ENCODE results near the gene FYB2. TPM values are rescaled to one million over a fixed set of nuclear protein-coding genes. Genes with fewer than 3 reads are reported as not detected.
A peak's percentile ranks its signal among the peaks of the same experiment; 100 is the strongest.

FYB2 gene
- total RNA-seq, 1 donor from 2014 or later: not detected

GRCh38 chr1:56834137-56834900 is 15.1 kb upstream of the FYB2 start:
- no peak for DNase-seq (ENCODE audit: low read depth in 2 of 2)

GRCh38 chr1:56833088-56833487 is 13.9 kb upstream of the FYB2 start:
- no peak for DNase-seq (ENCODE audit: low read depth in 2 of 2)

GRCh38 chr1:56831871-56832693 is 12.9 kb upstream of the FYB2 start:
- peak; percentile 94 to 95 for DNase-seq (ENCODE audit: low read depth in 2 of 2)

- no peak for DNase-seq (ENCODE audit: low read depth in 2 of 2)
Measured at GRCh38 chr1:56830052-56830451, 10.8 kb upstream of the FYB2 start.

DNA sequence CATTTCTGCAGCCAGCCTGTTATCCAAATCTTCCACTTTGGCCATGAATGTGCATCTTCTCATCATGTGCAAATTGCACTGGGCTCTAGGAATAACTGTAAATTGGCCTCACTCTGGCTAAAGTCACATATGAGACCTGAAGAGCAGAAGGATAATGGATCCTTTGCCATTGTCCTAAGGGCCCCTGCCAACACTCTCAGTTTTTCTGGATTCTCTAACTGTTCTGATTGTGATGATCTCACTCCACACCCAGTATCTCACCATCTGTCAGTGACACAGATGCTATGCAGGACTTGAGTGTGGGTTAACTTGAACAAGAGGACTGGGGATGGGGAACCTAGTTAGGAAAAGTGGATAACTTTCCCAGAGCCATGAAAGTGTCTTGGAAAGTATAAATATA is 8.5 kb upstream of the FYB2 start:
- no peak for DNase-seq (ENCODE audit: low read depth in 2 of 2)

DNA sequence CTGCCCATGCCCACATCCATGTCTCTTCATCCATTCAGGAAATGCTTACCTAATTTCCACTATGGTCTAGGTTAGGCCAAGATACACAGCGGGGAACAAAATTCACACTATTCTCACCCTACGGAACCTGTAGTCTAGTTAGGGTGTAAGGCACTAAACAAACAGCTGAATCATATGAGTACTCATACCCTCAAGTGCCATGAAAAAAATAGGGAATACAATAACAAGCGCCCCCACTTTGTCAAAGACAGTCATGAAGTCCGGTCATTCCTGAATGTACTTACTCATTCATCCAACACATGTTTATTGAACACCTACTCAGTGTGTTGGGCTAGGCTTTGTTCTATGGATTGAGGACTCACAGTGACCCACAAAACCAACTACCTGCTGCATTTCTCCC is 6.2 kb upstream of the FYB2 start:
- DNase-seq (ENCODE audit: low read depth in 2 of 2): no peak

DNA sequence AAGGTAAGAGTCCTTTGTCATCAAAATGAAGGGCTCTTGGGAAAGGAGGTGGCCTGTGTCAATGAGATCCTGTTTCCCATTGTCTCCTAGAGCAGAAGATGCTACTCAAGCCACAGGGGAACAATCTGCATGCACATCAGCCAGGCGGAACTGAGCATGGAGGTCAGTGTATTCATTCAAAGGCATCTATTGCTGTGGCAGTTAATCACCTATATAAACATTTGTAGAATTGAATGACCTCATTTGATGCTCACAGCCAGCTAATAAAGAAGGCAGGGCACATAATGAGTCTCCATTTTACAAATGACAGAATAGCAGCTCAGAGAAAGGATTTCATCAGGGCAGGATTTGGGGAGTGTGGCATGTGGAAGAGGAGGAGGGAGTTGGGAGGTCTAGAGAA is 5.7 kb upstream of the FYB2 start:
- DNase-seq (ENCODE audit: low read depth in 2 of 2): no peak

DNA sequence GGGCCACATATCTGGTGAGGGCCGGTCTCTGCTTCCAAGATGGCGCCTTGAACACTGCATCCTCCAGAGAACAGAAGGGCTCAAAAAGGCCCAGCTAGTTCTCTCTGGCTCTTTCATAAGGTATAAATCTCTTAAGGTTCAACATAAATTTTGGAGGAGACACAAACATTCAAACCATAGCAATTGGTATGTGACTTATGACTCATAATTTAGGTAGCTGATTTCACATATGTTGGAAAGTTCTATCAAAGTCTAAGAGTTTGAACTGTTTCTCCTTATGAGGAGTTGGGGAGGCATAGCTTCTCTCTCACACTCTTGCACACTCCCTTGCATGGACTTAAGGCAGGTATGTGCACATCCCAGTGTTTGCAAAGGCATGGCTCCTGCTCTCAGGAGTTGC is 5.1 kb upstream of the FYB2 start:
- no peak for DNase-seq (ENCODE audit: low read depth in 2 of 2)

- peak; percentile 31 to 57 for DNase-seq (ENCODE audit: low read depth in 2 of 2)
Measured at GRCh38 chr1:56821462-56821797, 2.2 kb upstream of the FYB2 start.

DNA sequence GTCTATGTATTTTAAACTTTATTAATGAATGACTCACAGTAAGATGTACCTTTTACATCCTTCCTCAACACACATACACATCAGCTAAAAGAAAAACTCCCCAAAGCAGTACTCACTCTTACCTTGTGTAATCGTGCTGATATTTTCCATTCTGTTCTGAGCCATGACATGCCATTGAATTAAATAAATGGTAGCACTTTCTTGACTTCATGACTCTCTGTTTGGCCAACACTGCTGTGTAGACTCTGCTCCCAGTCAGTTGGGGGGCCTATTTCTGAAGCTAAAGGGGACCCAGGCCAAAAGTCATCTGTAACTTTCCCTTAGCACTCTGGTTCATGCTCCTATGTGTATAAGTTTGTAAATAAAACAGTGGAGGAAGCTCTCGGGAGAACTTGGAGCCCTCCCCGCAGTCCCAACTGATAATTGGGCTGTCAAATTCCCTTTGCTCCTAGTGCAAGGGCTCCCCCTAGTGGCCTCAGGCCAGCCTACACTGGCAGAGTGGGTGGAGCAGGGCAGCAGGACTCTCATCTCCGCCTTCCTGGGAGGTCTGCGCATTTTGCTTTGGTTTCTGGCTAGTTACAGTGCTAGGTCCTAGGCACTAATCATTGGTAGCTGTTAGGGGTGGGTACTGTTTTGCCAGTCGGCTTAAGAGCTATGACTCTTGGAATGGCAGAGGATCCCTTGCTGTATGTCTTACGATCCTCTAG is 1.7 kb upstream of the FYB2 start:
- DNase-seq (ENCODE audit: low read depth in 2 of 2): peak; percentile 70 to 79

- no peak for DNase-seq (ENCODE audit: low read depth in 2 of 2)
Measured at GRCh38 chr1:56817716-56818463, 1.3 kb downstream of the FYB2 start.

DNA sequence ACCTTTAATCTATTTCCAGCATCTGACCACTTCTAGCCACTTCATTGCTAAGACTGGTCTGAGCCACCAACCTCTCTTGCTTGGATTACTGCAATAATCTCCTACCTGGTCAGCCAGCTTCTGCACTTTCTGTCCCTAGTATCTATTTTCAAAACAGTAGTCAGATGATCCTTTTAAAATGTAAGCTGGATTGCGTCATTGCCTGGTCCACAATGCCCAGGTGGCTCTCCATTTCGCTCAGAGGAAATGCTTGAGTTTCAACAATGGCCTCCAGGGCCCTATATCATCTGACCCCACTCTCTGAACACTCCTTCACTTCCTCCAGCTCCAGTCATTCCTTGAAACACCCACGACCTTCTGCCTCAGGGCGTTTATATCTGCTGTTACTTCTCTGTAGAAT is 2.3 kb downstream of the FYB2 start:
- no peak for DNase-seq (ENCODE audit: low read depth in 2 of 2)

- no peak for DNase-seq (ENCODE audit: low read depth in 2 of 2)
Measured at GRCh38 chr1:56816264-56816663, 2.9 kb downstream of the FYB2 start.

DNA sequence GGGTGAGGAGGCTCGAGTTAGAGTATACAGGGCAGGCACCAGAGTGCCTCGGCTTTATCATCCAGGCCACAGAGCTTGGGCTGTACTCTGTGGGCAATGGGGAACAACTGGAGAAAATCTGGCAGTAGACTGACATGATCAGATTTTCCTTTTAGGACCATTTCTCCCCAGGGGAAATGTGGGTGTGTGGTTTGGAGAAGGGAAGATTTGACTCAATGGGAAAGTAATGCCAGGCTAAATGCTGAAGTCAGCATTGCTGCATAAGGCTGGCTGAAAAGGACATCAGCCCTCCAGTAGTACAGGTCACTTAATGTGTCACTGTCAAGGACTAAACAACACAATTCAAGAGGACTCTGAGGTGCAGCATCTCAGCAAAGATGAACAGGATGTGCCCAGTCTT is 5.0 kb downstream of the FYB2 start:
- DNase-seq (ENCODE audit: low read depth in 2 of 2): no peak

DNA sequence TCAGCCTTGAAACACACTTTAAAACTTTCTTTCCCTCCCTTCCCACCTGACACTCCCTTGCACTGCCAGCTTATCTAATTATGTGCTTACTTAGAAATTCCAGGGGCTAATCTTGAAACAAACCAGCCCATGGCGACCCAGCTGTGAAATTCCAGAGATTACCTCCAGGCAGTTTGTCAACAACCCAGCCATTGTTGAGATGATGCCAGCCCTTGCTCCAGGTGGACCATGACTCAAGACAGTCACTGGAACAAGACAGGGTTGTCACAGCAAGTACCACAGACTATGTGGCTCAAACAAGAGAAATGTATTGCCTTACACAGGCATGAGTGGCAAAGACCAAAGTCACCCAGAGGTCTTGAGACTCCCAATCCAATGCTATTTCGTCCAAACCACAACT is 7.9 kb downstream of the FYB2 start:
- no peak for DNase-seq (ENCODE audit: low read depth in 2 of 2)

DNA sequence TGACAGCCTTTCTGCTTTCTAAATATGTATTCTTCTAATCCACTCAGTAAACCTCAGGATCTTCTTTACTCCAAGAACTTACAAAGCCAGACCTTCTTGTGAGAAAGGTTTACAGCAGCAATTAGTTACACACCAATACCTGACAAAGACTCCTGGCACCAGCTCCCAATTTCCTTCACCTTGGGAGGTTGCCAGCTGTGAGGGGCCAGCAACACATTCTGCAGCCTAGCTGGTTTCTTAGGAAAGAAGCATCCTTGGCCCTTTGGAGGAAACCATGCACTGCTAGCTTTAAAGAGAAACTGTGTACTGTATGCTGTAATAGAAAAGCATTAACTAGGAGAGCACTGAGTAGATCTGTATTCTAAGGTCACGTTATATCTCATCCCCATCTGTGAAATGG is 10.8 kb downstream of the FYB2 start:
- no peak for DNase-seq (ENCODE audit: low read depth in 2 of 2)

GRCh38 chr1:56806804-56807203 is 12.4 kb downstream of the FYB2 start:
- no peak for DNase-seq (ENCODE audit: low read depth in 2 of 2)

- peak; percentile 52 to 71 for DNase-seq (ENCODE audit: low read depth in 2 of 2)
Measured at GRCh38 chr1:56803561-56804156, 15.5 kb downstream of the FYB2 start.

- no peak for DNase-seq (ENCODE audit: low read depth in 2 of 2)
Measured at GRCh38 chr1:56799605-56800400, 19.4 kb downstream of the FYB2 start.

- peak in 1 of 2 donors; percentile 13 for DNase-seq (ENCODE audit: low read depth in 2 of 2)
Measured at GRCh38 chr1:56798053-56798471, 21.1 kb downstream of the FYB2 start.
